ENCODE measurements around the gene GBX1. TPM values are rescaled to one million over a fixed set of nuclear protein-coding genes. Genes with fewer than 3 reads are reported as not detected.

Gene GBX1
- total and polyA plus RNA-seq, 2 of the 4 experiments (the other 2 are of a cell fraction), result not detected

GRCh38 chr7:151138153-151138851 is 29.2 kb downstream of the GBX1 start:
- Histone ChIP-seq H3K27me3 (ENCODE audit: control insufficient read depth, insufficient read depth, low read length) (no peaks in the 10 kb centered on the region), H4K5ac (ENCODE audit: low read depth, low read length) (no peak overlapping the region), H3K4me1 (ENCODE audit: control insufficient read depth, insufficient read depth, low read length) (no peaks in the 10 kb centered on the region), H2BK20ac (ENCODE audit: low read depth, low read length) (no peak overlapping the region), H3K27ac (ENCODE audit: insufficient read depth, low read length) (no peak overlapping the region), H3K9ac (ENCODE audit: low read depth, low read length) (no peak overlapping the region), H3K9me3 (ENCODE audit: control insufficient read depth, insufficient read depth, low read length) (no peaks in the 10 kb centered on the region), H4K91ac (ENCODE audit: insufficient read depth, low read depth, low read length) (no peak overlapping the region), H3K4me3 (ENCODE audit: insufficient read depth, low read depth, low read length) (no peak overlapping the region), H4K20me1 (ENCODE audit: insufficient read depth, low read length) (peaks cover 3% of the 10 kb centered on the region; the same call in 1 of the 2 replicates), H3K56ac (ENCODE audit: extremely low read depth, insufficient read depth, low read length) (no peak overlapping the region), H3K4me2 (ENCODE audit: low read depth, low read length) (no peak overlapping the region), H2BK15ac (ENCODE audit: low read depth, low read length) (no peak overlapping the region), H3K9me1 (ENCODE audit: insufficient read depth, low read length) (no peaks in the 10 kb centered on the region; the same call in 1 of the 2 replicates), H2AFZ (replicated peaks; ENCODE audit: low read length, poor library complexity) (no peak overlapping the region), H2AK9ac (replicated peaks; ENCODE audit: low read depth, low read length, poor library complexity) (no peak overlapping the region), H2BK5ac (ENCODE audit: low read depth, low read length, poor library complexity, severe bottlenecking) (no peak overlapping the region), H2BK120ac (ENCODE audit: low read depth, low read length) (no peak overlapping the region), H4K8ac (ENCODE audit: low read depth in 2 of 2, low read length in 2 of 2) (no peak overlapping the region), H2AK5ac (ENCODE audit: low read depth, low read length) (no peak overlapping the region), H3K14ac (replicated peaks; ENCODE audit: low read depth, low read length) (no peak overlapping the region), H3K79me1 (ENCODE audit: low read depth in 1 of 2, low read length in 2 of 2) (peaks cover 0 to 4% of the 10 kb centered on the region in 2 experiments; a peak in 2 of 4 replicates), H3K18ac (ENCODE audit: low read depth, low read length) (no peak overlapping the region), H3K4ac (ENCODE audit: low read depth, low read length) (no peak overlapping the region), H3K36me3 (ENCODE audit: control insufficient read depth, insufficient read depth, low read length) (peaks cover 78% of the 10 kb centered on the region), H3K23ac (ENCODE audit: low read depth, low read length) (no peak overlapping the region)
- ATAC-seq (ENCODE audit: low read depth) (no peak), DNase-seq (no peak)
- in situ Hi-C loops (cut with MboI; ENCODE audit: low sequenced_read_pairs), result no loop called here
- CTCF ChIA-PET, result no interaction called here
- intact Hi-C loops (cut with micrococcal nuclease), result no loop called here
- dilution Hi-C loops (cut with HindIII; ENCODE audit: low sequenced_read_pairs, unreplicated experiment), result no loop called here
- no TSS peak for BruUV-seq (replicated peaks)
- POLR2A ChIA-PET (ENCODE audit: unreplicated experiment), result no interaction called here
- 80% methylated on average over 2 of the region's 30 CpGs; no CpG with 5 or more reads in 1 of the 2 experiments for WGBS, 2 experiments (ENCODE audit: extremely low coverage in 2 of 2, insufficient read length in 1 of 2)
- TF ChIP-seq, protein P1, sequence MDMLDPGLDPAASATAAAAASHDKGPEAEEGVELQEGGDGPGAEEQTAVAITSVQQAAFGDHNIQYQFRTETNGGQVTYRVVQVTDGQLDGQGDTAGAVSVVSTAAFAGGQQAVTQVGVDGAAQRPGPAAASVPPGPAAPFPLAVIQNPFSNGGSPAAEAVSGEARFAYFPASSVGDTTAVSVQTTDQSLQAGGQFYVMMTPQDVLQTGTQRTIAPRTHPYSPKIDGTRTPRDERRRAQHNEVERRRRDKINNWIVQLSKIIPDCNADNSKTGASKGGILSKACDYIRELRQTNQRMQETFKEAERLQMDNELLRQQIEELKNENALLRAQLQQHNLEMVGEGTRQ (IDR thresholded peaks at IDR 0.05; ENCODE audit: low read depth, low read length), result no peak
- TF ChIP-seq RAD21 (IDR thresholded peaks at IDR 0.05; ENCODE audit: low read length) (no peak), CEBPB (IDR thresholded peaks at IDR 0.05; ENCODE audit: low read depth, low read length) (no peak), FOS (IDR thresholded peaks at IDR 0.05; ENCODE audit: low read depth, low read length) (no peak), RFX5 (IDR thresholded peaks at IDR 0.05; ENCODE audit: low read depth, low read length) (no peak), CHD1 (IDR thresholded peaks at IDR 0.05; ENCODE audit: low read depth, low read length) (no peak), NFE2L2 (IDR thresholded peaks at IDR 0.05; ENCODE audit: low read depth, low read length) (no peak), BHLHE40 (IDR thresholded peaks at IDR 0.05; ENCODE audit: low read depth, low read length) (no peak), RCOR1 (IDR thresholded peaks at IDR 0.05; ENCODE audit: insufficient replicate concordance, low read length) (no peak), MAZ (IDR thresholded peaks at IDR 0.05; ENCODE audit: borderline replicate concordance, low read depth, low read length) (no peak), MAFK (IDR thresholded peaks at IDR 0.05; ENCODE audit: low read depth, low read length) (no peak), POLR2A (IDR thresholded peaks at IDR 0.05; ENCODE audit: low read depth, low read length) (no peak), MXI1 (IDR thresholded peaks at IDR 0.05; ENCODE audit: borderline replicate concordance, low read depth, low read length) (no peak)
- TF ChIP-seq, protein P2, sequence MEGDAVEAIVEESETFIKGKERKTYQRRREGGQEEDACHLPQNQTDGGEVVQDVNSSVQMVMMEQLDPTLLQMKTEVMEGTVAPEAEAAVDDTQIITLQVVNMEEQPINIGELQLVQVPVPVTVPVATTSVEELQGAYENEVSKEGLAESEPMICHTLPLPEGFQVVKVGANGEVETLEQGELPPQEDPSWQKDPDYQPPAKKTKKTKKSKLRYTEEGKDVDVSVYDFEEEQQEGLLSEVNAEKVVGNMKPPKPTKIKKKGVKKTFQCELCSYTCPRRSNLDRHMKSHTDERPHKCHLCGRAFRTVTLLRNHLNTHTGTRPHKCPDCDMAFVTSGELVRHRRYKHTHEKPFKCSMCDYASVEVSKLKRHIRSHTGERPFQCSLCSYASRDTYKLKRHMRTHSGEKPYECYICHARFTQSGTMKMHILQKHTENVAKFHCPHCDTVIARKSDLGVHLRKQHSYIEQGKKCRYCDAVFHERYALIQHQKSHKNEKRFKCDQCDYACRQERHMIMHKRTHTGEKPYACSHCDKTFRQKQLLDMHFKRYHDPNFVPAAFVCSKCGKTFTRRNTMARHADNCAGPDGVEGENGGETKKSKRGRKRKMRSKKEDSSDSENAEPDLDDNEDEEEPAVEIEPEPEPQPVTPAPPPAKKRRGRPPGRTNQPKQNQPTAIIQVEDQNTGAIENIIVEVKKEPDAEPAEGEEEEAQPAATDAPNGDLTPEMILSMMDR (conservative IDR thresholded peaks at IDR 0.05; ENCODE audit: low read depth, low read length), result no peak
- TF ChIP-seq, protein P3, sequence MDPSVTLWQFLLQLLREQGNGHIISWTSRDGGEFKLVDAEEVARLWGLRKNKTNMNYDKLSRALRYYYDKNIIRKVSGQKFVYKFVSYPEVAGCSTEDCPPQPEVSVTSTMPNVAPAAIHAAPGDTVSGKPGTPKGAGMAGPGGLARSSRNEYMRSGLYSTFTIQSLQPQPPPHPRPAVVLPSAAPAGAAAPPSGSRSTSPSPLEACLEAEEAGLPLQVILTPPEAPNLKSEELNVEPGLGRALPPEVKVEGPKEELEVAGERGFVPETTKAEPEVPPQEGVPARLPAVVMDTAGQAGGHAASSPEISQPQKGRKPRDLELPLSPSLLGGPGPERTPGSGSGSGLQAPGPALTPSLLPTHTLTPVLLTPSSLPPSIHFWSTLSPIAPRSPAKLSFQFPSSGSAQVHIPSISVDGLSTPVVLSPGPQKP (IDR thresholded peaks at IDR 0.05; ENCODE audit: borderline replicate concordance, low read depth, low read length), result no peak
